BJ (cell line): ENCODE results near the gene HOXB4. TPM values are rescaled to one million over a fixed set of nuclear protein-coding genes. Genes with fewer than 3 reads are reported as not detected.

ENCODE experiments used
- CTCF ChIA-PET: fragments of 350-600 bp; formaldehyde crosslinking; extraction: SDS; loops from one replicate; lab custom pipeline; 2021; ENCODE audit warnings: antibody characterized with exemption, inconsistent platforms; lab: Yijun Ruan, JAX
- POLR2A ChIA-PET: fragments of 300-600 bp; sonication (Branson Sonifier 250); formaldehyde crosslinking; extraction: SDS; loops from one replicate; lab custom pipeline; 2021; ENCODE audit warnings: antibody characterized with exemption; lab: Charles Lee
- DNase-seq: peaks from one replicate; pipeline ENCODE4 v3.0.0-alpha.2; 2011; ENCODE audit warnings: low read depth
- H3K27me3 ChIP-seq: 2 replicates; pipeline ENCODE4 v1.6.0; 2011; ENCODE audit warnings: low read length; ENCODE audit not compliant: control insufficient read depth, insufficient read depth
- H3K36me3 ChIP-seq: 2 replicates; pipeline ENCODE4 v1.5.1; 2011; ENCODE audit warnings: low read length; ENCODE audit not compliant: control insufficient read depth, insufficient read depth
- H3K4me3 ChIP-seq: 2 replicates; pipeline ENCODE4 v1.5.1; 2011; ENCODE audit warnings: low read depth, mild to moderate bottlenecking, control low read depth, low read length
- CTCF ChIP-seq: IDR thresholded peaks from 2 replicates; pipeline ENCODE4 v1.5.1; 2011; ENCODE audit warnings: low read depth, mild to moderate bottlenecking, control low read depth, inconsistent platforms, low read length, moderate library complexity; ENCODE audit not compliant: insufficient read depth
- polyA plus RNA-seq: library from polyadenylated mRNA; depleted of rRNA; stranded (reverse); fragments of >200 nt; gene quantifications from 2 replicates; pipeline ENCODE4 v1.2.3, GENCODE V29; 2011

Gene HOXB4
- polyA plus RNA-seq, 1 experiment = not detected

DNA sequence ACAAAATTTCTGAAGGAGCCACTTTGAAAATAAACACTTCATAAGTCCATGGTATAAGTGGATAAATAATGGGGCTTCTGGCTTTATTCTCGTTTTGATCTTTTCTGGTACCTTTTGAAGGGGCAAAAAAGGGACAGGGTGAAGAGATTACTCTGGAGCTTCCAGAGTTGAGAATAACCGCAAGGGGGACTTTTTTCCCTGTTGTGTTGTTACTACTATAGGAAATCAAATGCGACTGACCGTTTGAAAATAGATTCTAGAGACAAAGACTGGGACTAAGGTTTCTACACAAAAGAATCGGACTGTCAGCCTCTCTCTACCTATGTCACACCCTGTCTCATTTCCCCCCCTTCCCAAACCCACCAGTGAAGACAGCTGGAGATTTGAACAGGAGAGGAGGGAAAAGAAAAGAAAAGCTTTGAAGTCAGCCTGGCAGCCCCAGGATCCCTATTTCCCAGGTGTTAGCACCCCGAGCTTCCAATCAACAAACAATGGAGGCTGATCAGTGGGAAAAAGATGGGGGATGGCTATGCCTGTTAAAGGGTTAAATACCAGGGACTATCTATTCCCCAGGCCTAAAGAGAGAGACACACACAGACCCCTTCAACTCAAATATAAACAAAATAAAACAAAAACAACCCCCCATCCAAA is 8.4 kb downstream of the HOXB4 start:
- no peak overlapping the region for H3K4me3 ChIP-seq
- ChIA-PET POLR2A (no interaction called here), CTCF (interaction anchor here (1.2 to 1.5 kb wide), 3 partner anchors 17 to 77 kb away, joined by 3 to 4 read pairs (median 4); no protein-coding TSS in a partner anchor)
- no peak for TF ChIP-seq CTCF
- no peaks in the 10 kb centered on the region for H3K36me3 ChIP-seq
- H3K27me3 ChIP-seq = peaks cover 84% of the 10 kb centered on the region
- no peak for DNase-seq

GRCh38 chr17:48569240-48569582 is 8.9 kb downstream of the HOXB4 start:
- POLR2A ChIA-PET = no interaction called here
- TF ChIP-seq CTCF = no peak
- H3K27me3 ChIP-seq = peaks cover 83% of the 10 kb centered on the region
- CTCF ChIA-PET = interaction anchor here (1.2 to 1.6 kb wide), 3 partner anchors 41 to 76 kb away, joined by 4 read pairs; no protein-coding TSS in a partner anchor
- no peak for DNase-seq
- H3K36me3 ChIP-seq = no peaks in the 10 kb centered on the region
- H3K4me3 ChIP-seq = no peak overlapping the region

DNA sequence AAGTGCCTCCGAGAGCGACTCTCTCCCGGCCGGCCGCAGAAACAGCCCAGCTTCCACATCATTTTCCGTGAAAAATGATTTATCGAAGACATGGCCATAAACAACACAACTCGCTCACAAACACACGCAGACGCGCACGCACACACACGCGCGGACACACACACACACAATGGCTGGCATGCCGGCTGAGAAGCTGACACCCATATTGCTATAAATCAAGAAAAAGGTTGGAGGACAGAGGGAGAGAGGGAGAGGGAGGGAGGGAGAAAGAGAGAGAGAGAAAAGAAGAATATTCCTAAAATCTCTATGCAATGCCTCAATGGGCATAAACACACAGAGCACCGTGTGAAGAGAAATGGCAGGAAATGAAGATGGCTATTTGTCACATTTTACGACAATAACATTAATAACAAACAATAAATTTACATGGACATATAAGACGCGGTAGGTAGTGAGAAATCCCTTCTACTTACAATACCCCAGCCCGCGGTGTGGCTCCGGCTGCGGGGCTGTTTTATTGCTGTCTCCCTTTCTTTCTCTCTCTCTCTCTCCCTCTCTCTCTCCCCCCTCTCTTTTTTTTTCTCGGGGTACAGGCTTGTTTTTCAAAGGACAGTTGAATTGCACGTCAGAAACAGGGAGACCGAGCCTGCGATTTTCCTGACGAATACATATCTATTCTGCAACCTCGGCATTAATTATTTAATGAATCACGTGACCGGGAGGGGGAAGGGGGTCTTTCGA is 9.5 kb downstream of the HOXB4 start:
- CTCF ChIA-PET = interaction anchor here (0.6 to 1.6 kb wide), 3 partner anchors 15 to 68 kb away, joined by 3 to 4 read pairs (median 4); no protein-coding TSS in a partner anchor

DNA sequence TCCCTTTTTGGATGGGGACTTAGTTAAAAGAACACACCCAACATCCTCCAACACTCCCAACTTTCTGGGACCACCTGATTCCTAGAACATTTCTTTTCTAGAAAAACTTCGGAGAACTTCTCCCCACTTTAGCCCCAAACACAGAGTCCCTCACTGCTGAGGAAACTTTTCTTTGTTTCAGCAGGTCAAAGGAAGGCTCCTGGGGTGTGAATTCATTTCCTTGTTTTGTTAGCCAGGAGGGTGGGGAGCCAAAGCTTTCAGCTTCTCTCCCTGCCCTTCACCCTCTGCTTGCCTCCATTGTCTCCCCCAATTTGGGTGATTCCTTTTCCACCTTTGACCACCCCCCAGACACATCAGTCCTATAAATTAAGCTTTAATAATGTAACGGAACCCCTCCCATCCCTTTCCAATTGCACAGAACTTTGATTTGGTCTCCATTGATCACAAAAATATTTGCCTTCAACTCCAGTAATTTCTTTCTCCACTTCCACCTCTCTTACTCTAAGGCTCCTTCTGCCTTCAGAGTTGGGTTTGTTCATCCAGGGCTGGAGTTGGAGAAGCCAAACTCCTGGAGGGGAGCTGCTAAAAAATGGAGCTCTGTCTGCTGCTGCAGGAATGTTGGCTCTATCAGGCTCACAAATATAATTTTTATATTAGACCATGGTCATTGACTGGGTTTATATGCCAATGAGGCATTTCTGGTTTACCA is 10.3 kb downstream of the HOXB4 start:
- H3K36me3 ChIP-seq = no peaks in the 10 kb centered on the region
- peaks cover 84% of the 10 kb centered on the region for H3K27me3 ChIP-seq
- POLR2A ChIA-PET = interaction anchor here (0.5 kb wide), 1 partner anchor 323 kb away, joined by 3 read pairs; no protein-coding TSS in a partner anchor
- DNase-seq = no peak
- TF ChIP-seq CTCF = no peak
- H3K4me3 ChIP-seq = no peak overlapping the region
- CTCF ChIA-PET = interaction anchor here (1.3 to 1.6 kb wide), 2 partner anchors 69 to 221 kb away, joined by 3 to 4 read pairs; no protein-coding TSS in a partner anchor

More for the DNA sequence above, 9.5 kb downstream of the HOXB4 start:
- Histone ChIP-seq H3K4me3 (no peak overlapping the region), H3K27me3 (peaks cover 83% of the 10 kb centered on the region), H3K36me3 (no peaks in the 10 kb centered on the region)
- POLR2A ChIA-PET = interaction anchor here (0.5 kb wide), 1 partner anchor 324 kb away, joined by 3 read pairs; no protein-coding TSS in a partner anchor
- DNase-seq = no peak
- no peak for TF ChIP-seq CTCF
